ENCODE results near the gene SMDT1. TPM values are rescaled to one million over a fixed set of nuclear protein-coding genes. Genes with fewer than 3 reads are reported as not detected.
"Not testable (repeated sequence)": the region's sequence is repeated elsewhere in the genome, so short reads cannot be mapped to it uniquely, and the experiment has no call there.

Gene SMDT1
- total RNA-seq, 4 donors from 2014 or later: 14.1 to 61.8 (median 21.5) TPM

DNA sequence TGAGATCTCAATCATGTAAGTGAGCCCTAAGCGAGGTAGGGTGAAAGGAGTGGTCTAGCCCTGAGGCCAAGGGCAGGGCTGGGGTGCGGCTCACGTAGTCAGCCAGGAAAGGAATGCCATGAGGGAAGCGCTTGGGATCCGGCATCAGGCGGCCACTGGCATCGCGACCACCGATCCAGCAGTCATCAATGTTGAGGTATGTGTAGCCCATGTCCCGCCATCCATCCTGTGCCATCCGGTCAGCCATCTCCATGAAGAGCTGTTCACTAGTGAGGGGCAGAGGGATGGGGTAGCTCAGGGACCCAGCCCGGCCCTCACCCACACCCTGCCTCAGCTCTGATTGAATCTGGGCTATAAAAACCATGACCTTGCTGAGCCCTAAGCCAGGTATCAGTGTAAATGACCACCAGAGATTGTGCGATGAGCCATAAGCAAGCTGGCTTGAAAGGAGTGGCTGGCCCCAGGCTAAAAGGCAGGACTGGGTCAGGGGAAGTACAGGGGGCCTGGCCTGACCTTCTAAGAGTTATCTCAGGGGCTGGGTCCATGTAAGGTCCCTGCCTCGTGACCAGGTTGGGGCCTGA lies 11.7 kb upstream of the SMDT1 start:
- WGBS, 2 donors: 85 to 88% methylated on average over 14 of the region's 14 CpGs
- Histone ChIP-seq H3K9me3 (no peaks in the 10 kb centered on the region), H3K27ac (no peak overlapping the region), H3K27me3 (no peaks in the 10 kb centered on the region), H3K36me3 (peaks cover 0 to 58% (median 7%) of the 10 kb centered on the region in 3 donors), H3K4me3 (no peak overlapping the region), H3K4me1 (peaks cover 0 to 28% (median 16%) of the 10 kb centered on the region in 4 donors)
- DNase-seq (ENCODE audit: low spot score in 2 of 2): no peak
- no peak for TF ChIP-seq EP300 (IDR thresholded peaks at IDR 0.05)
- TF ChIP-seq POLR2A (IDR thresholded peaks at IDR 0.05): no peak
- TF ChIP-seq, protein P1, sequence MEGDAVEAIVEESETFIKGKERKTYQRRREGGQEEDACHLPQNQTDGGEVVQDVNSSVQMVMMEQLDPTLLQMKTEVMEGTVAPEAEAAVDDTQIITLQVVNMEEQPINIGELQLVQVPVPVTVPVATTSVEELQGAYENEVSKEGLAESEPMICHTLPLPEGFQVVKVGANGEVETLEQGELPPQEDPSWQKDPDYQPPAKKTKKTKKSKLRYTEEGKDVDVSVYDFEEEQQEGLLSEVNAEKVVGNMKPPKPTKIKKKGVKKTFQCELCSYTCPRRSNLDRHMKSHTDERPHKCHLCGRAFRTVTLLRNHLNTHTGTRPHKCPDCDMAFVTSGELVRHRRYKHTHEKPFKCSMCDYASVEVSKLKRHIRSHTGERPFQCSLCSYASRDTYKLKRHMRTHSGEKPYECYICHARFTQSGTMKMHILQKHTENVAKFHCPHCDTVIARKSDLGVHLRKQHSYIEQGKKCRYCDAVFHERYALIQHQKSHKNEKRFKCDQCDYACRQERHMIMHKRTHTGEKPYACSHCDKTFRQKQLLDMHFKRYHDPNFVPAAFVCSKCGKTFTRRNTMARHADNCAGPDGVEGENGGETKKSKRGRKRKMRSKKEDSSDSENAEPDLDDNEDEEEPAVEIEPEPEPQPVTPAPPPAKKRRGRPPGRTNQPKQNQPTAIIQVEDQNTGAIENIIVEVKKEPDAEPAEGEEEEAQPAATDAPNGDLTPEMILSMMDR (IDR thresholded peaks at IDR 0.05): no peak

- H3K9me3 ChIP-seq: no peaks in the 10 kb centered on the region
- peaks cover 0 to 29% (median 16%) of the 10 kb centered on the region in 4 donors for H3K4me1 ChIP-seq
- 80 to 91% methylated on average over 2 to 4 of the region's 4 CpGs for WGBS, 2 donors
- H3K27me3 ChIP-seq: no peaks in the 10 kb centered on the region
- TF ChIP-seq POLR2A (IDR thresholded peaks at IDR 0.05): no peak
- no peak for TF ChIP-seq EP300 (IDR thresholded peaks at IDR 0.05)
- TF ChIP-seq, protein P1 (IDR thresholded peaks at IDR 0.05): no peak
- no peak for DNase-seq (ENCODE audit: low spot score in 2 of 2)
- H3K27ac ChIP-seq: no peak overlapping the region
- peaks cover 0 to 53% (median 7%) of the 10 kb centered on the region in 3 donors for H3K36me3 ChIP-seq
- H3K4me3 ChIP-seq: no peak overlapping the region
Measured at GRCh38 chr22:42068291-42068690, 11.2 kb upstream of the SMDT1 start.

DNA sequence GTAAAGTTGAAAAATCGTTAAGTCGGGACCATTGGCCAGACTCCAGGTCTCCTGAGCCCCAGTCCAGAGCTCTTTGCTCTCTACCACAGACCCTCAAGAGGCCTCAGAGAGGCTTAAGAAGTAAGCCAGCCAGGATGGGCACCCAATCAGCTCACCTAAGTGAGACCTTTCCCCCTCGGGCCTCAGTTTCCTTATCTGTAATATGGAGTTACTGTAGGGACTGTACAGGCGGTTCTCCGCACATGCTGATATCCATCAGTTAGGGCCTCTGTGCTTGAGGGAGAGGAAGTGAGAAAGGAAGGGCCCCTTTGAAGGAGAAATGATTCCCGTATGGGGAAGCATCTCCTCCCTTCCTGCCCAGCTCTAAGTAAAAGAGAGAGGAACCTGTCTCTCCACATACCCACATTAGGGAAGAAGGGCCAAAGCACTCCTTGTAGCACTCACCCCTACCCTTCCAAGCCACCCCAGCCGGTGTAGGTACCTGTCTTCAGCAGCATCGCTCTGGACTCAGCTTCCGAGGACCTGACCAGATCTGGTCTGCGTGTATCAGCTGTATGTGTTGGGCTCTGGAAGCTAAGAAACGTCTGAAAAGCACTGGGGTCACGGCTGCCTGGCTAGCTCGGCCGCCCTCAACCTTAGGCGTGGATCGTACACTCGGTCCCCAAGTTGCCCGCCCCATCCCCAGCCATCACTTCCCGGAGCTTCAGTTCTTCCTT lies 9.5 kb upstream of the SMDT1 start:
- no peaks in the 10 kb centered on the region for H3K9me3 ChIP-seq
- TF ChIP-seq, protein P1 (IDR thresholded peaks at IDR 0.05): no peak
- TF ChIP-seq EP300 (IDR thresholded peaks at IDR 0.05) (no peak), POLR2A (IDR thresholded peaks at IDR 0.05) (no peak)
- H3K27ac ChIP-seq: peak overlapping the region; percentile 66 to 95 (median 90)
- H3K27me3 ChIP-seq: no peaks in the 10 kb centered on the region
- peak overlapping the region; percentile 58 to 82 (median 72) for H3K4me3 ChIP-seq
- H3K4me1 ChIP-seq: peaks cover 0 to 44% (median 29%) of the 10 kb centered on the region in 4 donors
- DNase-seq (ENCODE audit: low spot score in 2 of 2): no peak
- 11 to 27% methylated on average over 11 to 19 of the region's 19 CpGs for WGBS, 2 donors
- peaks cover 0 to 36% (median 7%) of the 10 kb centered on the region in 3 donors for H3K36me3 ChIP-seq

DNA sequence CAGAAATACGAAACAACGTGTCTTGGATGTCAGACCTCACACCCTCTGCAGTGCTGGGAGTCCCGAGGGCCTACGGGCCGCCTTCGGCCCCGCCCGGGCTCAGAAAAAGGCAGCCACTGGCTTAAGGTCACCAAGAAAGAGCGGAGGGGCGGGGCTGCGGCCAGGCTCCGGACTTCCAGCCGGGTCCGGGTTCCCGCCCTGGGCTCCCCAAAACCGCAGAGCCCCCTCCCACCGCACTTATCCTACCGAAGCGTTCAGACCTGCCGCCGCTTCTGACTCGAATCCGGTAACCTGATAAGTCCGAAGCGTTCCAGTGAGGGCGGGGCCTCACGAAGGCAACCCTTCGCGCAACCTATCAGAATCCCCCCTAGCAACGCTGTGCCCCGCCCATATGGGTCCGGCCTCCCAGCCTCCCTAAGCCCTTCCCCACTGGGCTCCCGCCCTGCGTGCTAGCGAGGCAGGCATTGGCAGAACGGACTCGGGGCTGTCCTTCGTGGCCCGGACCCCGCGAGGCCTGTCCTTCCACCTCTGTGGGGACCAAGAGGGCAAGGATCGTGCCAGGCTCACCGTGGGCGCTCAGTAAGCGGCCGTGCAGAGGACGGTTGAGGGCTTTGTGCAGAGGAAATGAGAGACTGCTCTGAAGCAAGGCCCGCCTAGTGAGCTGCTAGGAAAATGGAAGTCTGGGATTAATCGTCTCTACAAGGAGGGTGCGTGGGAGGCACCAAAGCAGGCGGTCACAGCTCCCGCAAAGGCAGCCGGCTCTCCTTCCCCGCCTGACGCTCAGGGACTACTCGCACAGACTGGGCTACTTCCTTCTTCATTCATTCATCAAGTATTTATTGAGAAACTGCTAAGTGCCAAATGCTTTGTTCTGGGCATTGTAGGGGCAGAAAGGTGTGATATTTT lies 8.7 kb upstream of the SMDT1 start, which contains the start of gene NAGA:
Gene NAGA, minus strand, starts transcription at position 296 of the 906 bp plus-strand sequence. CDS start 515 bp downstream, outside the sequence.
- peak; percentile 93 to 94 for DNase-seq (ENCODE audit: low spot score in 2 of 2)
- Histone ChIP-seq H3K36me3 (peaks cover 0 to 28% (median 7%) of the 10 kb centered on the region in 3 donors), H3K27me3 (no peaks in the 10 kb centered on the region), H3K27ac (peak within 1 kb of the TSS; percentile 66 to 95 (median 90)), H3K4me3 (peak within 1 kb of the TSS; percentile 58 to 82 (median 72)), H3K4me1 (peaks cover 0 to 52% (median 31%) of the 10 kb centered on the region in 4 donors), H3K9me3 (no peaks in the 10 kb centered on the region)
- WGBS, 2 donors: 0% methylated on average over 41 to 43 of the region's 56 CpGs
- TF ChIP-seq POLR2A (IDR thresholded peaks at IDR 0.05) (peak; percentile 89 to 93), EP300 (IDR thresholded peaks at IDR 0.05) (peak; percentile 51 to 98)
- TF ChIP-seq, protein P1 (IDR thresholded peaks at IDR 0.05): peak in 2 of 5 experiments; percentile 14 to 27

DNA sequence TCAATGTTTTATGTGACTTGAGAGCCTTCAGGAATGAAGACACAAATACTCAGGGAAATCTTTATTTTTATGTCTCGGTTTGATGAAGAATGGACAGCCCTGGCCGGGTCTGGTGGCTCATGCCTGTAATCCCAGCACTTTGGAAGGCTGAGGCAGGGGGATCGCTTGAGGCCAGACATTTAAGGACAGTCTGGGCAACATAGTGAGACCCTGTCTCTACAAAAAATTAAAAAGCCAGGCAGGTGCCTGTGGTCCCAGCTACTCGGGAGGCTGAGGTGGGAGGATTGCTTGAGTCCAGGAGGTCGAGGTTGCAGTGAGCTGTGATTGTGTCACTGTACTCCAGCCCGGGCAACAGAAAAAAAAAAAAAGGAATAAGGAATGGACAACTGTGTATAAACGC lies 8.0 kb upstream of the SMDT1 start:
- Histone ChIP-seq H3K4me1 (peaks cover 0 to 52% (median 31%) of the 10 kb centered on the region in 4 donors), H3K4me3 (peak overlapping the region in 3 of 4 donors; percentile 70 to 82 (median 75)), H3K36me3 (peaks cover 0 to 27% (median 5%) of the 10 kb centered on the region in 3 donors), H3K27ac (peak overlapping the region; percentile 66 to 95 (median 90))
- H3K27me3 ChIP-seq; DNase-seq (ENCODE audit: low spot score in 2 of 2); H3K9me3 ChIP-seq: not testable (repeated sequence)
- 55 to 69% methylated on average over 7 of the region's 7 CpGs for WGBS, 2 donors

Data from tibial nerve (tissue), 4 donors.